ENCODE results near the gene ZNF391. TPM values are rescaled to one million over a fixed set of nuclear protein-coding genes. Genes with fewer than 3 reads are reported as not detected.
"Not testable (repeated sequence)": the region's sequence is repeated elsewhere in the genome, so short reads cannot be mapped to it uniquely, and the experiment has no call there.

ZNF391 gene
- 0.20 and 0.71 TPM in 2 replicates for total RNA-seq

DNA sequence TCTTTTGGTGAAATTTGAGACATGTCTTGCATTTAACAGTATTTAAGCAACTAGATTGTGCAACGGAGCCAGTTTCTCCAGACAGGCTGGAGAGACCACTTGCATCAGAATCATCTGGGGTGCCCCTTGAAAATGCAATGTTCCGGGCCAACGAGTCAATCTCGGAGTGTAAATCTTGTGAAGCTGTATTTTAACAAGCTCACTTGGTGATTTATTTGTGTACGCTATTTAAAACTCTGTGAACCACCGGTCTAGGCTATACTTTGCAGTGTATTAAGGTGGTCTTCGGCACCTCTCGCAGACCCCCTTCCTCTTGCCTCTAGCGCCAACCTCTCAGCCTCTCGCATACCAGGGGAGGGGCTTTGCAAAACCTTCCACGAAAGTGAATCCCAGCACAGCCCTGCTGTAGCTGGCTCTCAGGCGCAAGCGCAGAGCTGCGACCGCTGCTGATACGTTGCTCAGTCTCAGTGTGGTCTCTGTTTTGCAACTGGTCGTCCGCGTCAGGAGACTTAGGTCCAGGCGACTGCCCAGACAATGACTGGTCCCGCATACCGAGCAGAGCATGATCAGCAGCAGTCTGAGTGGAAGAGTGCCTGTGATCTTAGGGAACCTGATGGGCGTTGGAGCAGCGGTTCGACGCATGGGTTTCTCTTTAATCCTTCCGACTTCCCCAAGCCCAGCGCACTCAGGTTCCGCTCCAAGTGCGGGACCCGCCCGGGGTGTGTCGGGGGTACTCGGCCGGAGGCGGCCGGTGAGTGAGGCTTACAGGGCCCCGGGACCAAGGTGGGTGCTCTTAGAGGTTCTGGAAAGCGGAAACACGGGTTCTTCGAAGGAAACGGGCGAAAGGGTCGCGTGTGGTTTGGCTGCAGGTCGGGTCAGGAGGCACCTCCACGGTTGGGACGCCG is at the start of gene ZNF391:
Gene ZNF391, plus strand, starts transcription at position 467 of the 905 bp plus-strand sequence. CDS start 11,612 bp downstream, outside the sequence.
- DNase-seq (ENCODE audit: low read depth, low spot score) = peak; percentile 39

DNA sequence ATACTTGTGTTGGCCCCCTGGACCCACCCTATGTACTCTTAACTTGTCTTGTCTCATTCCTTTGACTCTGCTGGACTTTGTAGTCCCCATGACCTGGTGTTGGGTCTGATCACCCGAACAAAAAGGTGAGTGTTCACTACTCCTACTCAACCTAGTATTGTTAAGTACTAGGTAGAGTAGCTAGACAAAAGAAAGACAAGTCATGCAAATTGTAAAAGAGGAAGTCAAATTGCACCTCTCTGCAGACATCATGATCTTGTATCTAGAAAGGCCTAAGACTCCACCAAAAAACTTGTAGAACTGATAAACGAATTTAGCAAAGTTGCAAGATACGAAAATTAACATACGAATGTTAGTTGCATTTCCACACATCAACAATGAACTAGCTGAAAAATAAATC is 35.7 kb upstream of the ZNF391 start:
- DNase-seq (ENCODE audit: low read depth, low spot score) = no peak

DNA sequence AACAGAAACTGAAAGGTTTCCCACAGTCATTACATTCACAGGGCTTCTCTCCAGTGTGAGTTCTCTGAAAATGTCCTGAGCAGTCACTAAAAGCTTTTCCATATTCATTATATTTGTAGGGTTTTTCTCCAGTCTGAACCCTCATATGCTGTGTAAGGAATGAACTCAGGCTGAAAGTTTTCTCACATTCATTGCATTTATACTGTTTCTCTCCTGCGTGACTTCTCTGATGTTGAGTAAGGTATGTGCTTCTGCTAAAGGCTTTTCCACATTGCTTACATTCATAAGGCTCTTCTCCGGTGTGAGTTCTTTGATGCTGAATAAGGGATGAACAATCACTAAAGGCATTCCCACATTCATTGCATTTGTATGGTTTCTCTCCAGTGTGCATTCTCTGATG is 29.8 kb upstream of the ZNF391 start:
- no peak for DNase-seq (ENCODE audit: low read depth, low spot score)

DNA sequence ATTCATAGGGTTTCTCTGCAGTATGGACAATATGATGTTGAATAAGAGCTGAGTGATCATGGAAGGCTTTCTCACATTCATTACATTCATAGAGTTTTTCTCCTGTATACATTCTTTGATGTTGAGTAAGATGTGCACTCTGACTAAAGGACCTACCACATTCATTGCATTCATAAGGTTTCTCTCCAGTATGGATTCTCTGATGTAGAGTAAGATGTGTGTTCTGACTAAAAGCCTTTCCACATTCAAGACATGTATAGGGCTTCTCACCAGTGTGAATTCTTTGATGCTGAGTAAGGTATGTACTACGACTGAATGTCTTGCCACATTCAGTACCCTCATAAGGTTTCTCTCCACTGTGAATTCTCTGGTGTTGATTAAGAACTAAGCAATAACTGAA is 29.3 kb upstream of the ZNF391 start:
- no peak for DNase-seq (ENCODE audit: low read depth, low spot score)

DNA sequence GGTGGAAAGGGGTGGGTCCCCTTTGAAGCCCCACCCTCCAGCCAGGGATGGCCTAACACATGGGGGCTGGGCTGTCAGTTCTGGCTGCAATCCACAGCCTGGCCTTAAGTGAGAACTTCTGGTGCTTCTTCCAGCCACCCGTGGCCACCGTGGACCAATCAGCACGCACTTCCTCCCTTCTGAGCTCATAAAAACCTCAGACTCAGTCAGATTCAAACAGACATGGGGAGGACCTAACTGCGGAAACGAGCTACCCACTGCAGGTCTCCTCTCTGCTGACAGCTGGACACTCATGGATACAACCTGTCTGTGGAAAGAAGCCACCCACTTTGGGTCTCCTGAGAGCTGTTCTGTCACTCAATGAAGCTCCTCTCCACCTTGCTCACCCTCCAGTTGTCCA is 20.4 kb upstream of the ZNF391 start:
- no peak for DNase-seq (ENCODE audit: low read depth, low spot score)

DNA sequence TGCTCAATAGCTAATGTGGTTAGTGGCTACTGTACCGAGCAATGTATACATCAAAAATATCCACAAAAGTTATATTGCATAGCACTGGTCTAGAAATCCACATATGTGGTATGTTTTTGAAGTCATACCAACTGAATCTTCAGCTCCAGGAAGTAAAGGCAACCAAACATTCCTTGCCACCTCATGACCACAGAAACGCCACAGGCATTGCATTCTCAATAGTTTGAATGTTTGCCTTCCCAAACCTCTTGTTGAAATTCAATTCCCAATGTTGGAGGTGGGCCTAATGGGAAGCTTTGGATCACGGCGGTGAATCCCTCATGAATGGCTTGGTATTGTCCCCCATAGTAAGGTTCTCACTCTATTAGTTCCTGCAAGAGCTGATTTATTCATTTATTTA is 18.2 kb upstream of the ZNF391 start:
- no peak for DNase-seq (ENCODE audit: low read depth, low spot score)

DNA sequence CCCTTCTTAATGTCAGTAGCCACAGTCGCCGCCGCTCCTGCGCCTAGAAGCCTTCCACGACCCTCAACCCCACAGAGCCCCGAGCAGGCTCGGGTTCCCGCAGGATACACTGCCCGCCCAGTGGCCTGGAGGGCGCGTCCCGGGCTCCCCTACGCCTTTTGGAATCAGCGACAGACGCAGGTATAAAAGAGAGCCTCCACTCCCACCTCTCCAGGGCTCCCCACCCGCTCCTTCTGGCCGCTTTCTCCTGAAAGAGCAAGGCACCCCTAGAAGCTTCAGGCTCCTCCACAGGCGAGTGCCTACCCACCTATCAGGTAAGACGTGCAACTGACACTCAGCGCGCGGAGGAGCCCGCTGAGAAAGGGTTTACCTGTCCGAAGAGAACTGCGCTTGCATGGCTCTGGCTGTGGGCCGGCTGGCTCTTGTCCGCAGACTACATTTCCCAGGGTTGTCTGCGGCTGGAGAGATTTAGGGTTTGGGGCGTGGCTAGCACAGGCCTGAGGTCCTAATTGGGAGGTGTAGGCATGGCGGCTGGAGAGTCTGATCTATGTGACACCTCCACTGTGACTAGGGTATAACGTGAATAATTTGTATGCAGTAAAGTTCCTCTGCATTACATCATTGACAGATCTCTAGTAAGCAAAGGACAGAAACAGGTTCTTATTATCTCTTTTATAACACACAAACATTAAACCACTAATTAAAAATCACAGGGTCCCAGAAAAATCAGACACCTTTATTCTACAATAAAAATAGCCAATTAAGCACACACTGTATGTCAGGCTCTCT is 13.5 kb upstream of the ZNF391 start:
- no peak for DNase-seq (ENCODE audit: low read depth, low spot score)

DNA sequence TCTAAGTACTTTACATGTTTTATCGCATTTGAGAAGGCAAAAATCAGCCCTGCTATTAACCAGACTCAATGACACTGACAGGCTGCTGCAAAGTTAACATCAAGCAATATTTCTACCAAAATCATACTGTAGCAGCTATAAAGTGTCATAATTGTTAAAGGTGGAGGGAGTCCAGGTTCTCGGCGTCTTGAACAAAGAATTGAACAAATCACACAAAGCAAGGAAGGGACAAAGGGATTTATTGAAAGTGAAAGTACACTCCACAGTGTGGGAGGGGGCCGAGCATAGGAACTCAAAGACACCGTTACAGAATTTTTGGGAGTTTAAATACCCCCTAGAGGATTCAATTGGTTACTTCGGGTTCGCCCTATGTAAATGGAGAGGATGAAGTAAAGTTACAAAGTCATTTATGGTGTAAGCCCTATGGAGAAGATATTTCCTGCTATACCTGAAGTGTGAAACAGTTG is 12.9 kb upstream of the ZNF391 start:
- no peak for DNase-seq (ENCODE audit: low read depth, low spot score)

DNA sequence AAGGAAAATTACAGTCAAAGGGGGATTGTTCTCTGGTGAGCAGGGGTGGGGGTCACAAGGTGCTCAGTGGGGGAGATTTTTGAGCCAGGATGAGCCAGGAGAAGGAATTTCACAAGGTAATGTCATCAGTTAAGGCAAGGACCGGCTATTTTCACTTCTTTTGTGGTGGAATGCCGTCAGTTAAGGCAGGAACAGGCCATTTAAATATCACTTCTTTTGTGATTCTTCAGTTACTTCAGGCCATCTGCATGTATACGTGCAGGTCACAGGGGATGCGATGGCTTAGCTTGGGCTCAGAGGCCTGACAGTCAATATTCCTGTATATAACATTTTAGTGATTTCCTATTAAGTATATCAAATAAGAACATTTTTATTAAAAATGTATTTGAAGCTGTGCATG is 10.2 kb upstream of the ZNF391 start:
- DNase-seq (ENCODE audit: low read depth, low spot score) = not testable (repeated sequence)

DNA sequence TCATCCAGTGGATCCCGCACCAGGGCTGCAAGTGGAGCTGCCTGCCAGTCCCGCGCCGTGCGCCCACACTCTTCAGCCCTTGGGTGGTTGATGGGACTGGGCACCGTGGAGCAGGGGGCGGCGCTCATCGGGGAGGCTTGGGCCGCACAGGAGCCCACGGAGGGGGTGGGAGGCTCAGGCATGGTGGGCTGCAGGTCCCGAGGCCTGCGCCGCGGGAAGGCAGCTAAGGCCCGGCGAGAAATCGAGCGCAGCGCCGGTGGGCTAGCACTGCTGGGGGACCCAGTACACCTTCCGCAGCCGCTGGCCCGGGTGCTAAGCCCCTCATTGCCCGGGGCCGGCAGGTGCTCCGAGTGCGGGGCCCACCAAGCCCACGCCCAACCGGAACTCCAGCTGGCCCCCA is 7.6 kb upstream of the ZNF391 start:
- DNase-seq (ENCODE audit: low read depth, low spot score) = not testable (repeated sequence)

DNA sequence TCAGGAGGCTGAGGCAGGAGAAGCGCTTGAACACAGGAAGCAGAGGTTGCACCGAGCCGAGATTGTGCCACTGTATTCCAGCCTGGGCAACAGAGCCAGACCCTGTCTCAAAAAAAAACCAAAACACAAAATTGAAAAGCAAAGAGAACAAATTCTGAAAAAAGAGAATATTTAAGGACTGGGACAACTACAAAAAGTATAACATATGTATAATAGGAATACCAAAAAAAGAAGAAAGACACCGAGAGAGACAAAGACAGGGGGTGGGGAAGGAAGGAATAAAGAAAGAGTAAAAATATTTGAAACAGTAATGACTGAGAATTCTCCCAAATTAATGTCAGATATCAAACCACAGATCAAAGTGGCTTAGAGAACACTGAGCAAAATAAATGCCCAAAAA is 5.5 kb upstream of the ZNF391 start:
- no peak for DNase-seq (ENCODE audit: low read depth, low spot score)

DNA sequence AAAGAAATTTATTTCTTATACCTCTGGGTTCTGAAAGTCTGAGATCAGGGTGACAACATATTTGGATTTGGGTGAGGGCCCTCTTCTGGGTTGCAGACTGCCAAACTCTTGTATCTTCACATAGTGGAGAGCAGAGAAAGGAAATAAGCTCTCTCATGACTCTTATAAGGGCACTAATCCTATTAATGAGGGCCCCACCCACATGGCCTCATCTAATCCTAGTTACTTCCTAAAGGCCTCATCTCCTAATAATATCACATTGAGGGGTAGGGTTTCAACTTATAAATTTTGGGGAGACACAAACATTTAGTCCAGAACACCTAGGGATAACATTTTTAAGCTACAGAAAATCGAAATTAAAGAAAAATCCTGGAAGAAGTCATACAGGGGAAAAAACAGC is 5.1 kb upstream of the ZNF391 start:
- no peak for DNase-seq (ENCODE audit: low read depth, low spot score)

DNA sequence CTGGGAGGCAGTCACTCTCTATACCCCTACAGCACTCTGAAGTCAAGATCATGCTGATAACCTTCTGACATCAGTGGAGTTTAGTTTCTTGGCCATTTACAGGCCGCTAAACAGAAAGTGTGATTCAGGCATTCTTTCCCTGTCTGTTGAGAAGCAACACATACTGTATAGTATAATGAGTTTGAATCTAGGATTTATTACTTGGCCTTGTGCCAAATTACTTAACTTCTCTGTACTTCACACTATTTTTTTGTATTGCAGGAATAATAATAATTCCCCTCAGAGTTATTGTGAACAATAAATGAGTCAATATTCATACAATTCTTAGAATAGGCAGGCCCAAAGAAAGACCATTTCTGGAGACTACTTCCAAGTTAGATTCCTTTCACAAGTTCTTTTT is 4.1 kb downstream of the ZNF391 start:
- no peak for DNase-seq (ENCODE audit: low read depth, low spot score)

DNA sequence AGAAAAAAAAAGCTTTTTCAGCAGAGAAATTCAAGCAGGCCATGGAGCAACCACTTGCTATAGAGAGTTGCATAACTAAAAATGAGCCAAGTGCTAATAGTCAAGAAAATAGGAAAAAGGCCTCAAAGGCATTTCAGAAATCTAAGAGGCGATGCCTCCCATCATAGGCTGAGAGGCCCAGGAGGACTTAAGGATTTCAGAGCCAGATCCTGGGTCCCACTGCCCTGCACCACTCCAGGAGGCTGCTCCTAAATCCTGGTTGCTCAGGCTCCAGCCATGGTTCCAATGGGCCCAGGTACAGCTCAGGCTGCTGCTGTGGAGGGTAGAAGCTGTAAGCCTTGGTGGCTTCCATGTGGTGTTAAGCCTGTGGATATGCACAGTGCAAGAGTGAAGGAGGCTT is 5.5 kb downstream of the ZNF391 start:
- no peak for DNase-seq (ENCODE audit: low read depth, low spot score)

DNA sequence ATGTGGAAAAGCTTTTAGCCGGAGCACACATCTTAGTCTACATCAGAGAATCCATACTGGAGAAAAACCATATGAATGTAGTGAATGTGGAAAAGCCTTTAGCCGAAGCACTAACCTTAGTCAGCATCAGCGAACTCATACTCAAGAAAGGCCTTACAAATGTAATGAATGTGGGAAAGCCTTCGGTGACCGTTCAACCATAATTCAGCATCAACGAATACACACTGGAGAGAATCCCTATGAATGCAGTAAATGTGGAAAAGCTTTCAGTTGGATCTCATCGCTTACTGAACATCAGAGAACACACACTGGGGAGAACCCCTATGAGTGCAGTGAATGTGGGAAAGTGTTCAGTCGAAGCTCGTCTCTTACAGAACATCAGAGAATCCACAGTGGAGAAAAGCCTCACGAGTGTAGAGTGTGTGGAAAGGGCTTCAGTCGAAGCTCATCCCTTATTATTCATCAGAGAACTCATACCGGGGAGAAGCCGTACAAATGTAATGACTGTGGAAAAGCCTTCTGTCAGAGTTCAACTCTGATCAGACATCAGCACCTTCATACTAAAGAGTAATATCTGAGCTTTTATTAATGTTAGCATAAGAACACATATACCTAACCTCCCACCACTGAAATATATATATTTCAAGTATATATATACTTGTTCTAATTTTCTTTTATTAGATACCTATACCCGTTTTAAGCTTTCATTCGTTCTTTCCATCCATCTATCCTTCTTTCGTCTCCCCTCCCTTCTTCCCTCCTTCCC is 12.5 kb downstream of the ZNF391 start:
- DNase-seq (ENCODE audit: low read depth, low spot score) = no peak

DNA sequence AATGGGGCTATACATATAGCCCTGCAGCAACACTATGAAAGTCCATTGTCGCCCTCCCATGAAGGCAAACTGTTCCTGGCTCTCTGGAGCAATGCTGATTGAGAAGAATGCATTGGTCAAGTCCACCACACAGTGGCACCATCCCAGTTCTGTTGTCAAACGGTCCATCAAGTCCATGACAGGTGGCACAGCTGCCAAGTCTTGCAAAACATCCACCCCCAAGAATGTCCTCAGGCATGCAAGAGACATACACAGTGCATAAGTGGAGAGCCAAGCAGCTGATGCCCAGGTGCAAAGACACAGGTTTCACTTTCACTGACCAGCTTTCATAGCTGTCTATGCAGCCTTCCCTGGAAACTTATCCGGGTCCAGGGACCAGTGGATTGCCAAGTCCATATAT is 17.5 kb downstream of the ZNF391 start:
- DNase-seq (ENCODE audit: low read depth, low spot score) = no peak

DNA sequence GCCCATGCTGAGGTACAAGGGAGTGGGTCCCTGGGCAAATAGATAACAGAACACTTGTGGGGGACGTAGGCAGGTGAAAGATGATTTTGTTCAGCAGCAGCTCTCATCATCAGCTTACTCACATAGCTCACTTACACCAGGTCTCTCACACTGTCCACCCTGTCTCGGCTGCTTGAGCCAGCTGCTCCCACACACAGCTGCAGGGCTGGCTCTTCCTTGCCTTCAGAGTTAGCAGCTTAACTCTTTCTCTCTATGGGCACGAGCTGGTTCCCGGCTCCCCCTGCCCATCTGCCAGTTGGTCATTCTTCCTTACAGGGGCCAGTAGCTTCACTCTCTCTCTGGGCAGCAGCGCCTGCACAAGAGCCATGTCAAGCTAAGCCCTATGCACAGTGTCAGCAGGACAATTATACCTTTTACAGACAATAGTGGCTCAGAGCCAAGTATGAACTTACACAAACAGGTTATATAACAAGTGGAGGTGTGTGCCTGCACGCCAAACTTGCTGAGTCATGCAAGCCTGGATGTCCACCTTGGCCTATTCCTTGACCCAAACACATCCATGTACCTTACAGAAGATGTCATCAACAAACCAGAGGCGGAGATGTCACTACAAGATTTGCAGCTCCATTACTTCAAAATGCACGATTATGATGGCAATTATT is 18.7 kb downstream of the ZNF391 start:
- no peak for DNase-seq (ENCODE audit: low read depth, low spot score)

DNA sequence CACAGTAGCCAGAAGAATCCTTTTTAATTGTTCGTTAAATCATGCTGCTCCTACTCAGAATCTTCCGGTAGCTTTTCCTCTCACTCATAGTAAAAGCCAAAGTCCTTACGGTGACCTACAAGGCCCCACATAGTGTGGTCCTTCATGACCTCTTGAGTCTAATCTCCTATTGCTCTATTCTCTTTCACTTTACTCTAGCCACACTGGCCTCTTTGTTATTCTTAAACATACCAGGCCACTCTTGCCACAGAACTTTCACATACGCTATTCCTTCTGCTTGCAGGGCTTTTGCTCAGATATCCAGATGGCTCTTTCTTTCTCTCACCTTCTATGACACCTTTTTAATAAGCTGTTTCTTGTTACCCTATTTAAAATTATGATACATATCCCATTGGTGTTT is 25.7 kb downstream of the ZNF391 start:
- no peak for DNase-seq (ENCODE audit: low read depth, low spot score)

DNA sequence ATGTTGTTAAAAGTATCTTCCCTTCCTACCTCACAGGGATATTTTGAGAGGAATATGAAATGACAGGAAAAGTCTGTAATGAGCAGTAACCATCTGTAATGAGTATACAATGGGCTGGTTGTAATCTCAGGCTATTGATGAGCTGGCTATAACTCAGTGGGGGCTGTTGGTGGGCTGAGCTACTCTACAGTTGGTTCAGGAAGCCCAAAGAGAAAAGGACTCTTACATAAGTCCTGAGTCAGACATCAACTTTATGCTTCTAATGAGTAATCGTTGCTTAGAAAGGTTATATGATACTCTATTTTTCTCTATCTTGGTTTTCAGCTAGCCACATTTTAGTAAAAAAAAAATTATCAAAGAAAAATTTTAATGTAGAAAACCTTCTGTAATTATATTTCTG is 26.4 kb downstream of the ZNF391 start:
- no peak for DNase-seq (ENCODE audit: low read depth, low spot score)

DNA sequence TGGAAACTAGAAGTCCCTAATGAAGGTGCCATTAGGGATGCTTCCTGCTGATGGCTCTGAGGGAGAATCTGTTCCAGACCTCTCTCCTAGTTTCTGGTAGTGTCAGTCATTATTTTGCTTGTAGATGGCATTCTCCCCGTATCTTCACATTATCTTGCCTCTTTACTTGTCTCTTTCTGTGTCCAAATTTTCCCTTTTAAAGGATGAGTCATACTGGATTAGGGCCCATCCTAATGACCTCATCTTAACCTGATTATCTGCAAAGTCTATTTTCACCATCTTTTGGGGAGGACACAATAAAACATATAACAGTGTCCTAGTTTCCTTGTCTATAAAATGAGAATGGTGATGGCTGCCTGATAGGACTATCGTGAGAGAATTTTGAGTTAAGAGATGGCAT is 27.3 kb downstream of the ZNF391 start:
- DNase-seq (ENCODE audit: low read depth, low spot score) = no peak

DNA sequence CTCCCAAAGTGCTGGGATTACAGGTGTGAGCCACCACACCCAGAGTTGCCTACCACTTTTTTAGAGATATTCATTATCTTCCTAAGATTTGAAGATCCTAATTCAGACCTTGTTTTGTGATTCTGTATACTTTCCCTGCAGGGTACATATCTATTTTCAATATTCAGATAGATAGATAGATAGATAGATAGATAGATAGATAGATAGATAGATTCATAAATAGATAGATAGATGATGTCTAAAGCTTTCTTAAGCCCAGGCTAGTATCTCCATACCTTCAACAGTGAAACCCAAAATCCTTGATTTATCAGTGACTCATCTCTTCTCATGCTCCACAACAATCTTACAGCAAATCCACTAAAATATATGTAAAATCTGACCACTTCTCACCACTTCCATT is 30.8 kb downstream of the ZNF391 start:
- DNase-seq (ENCODE audit: low read depth, low spot score) = no peak

Measured in pulmonary artery endothelial cell (primary cell).